ENCODE measurements around the gene PSMG4.

PSMG4 gene

GRCh38 chr6:3230256-3230882 is 28.4 kb upstream of the PSMG4 start:
- Histone ChIP-seq H3K36me3 (ENCODE audit: control insufficient read depth, insufficient read depth, low read length) (no peaks in the 10 kb centered on the region), H3K27ac (ENCODE audit: insufficient read depth, low read depth, low read length, poor library complexity, severe bottlenecking) (peak overlapping the region; percentile 93), H3K4me3 (ENCODE audit: insufficient read depth, low read depth, low read length) (peak overlapping the region; percentile 95), H3K4me1 (ENCODE audit: control insufficient read depth, insufficient read depth, low read length) (peaks cover 11% of the 10 kb centered on the region), H3K27me3 (ENCODE audit: control insufficient read depth, insufficient read depth, low read length, poor library complexity, severe bottlenecking) (peaks cover 10% of the 10 kb centered on the region), H3K9me3 (ENCODE audit: control insufficient read depth, low read length) (no peaks in the 10 kb centered on the region)
- WGBS, 2 experiments, result 42 to 47% methylated on average over 10 of the region's 11 CpGs

GRCh38 chr6:3230900-3231246 is 27.9 kb upstream of the PSMG4 start:
- H3K36me3 ChIP-seq (ENCODE audit: control insufficient read depth, insufficient read depth, low read length), result no peaks in the 10 kb centered on the region
- peak overlapping the region; percentile 85 for H3K27ac ChIP-seq (ENCODE audit: insufficient read depth, low read depth, low read length, poor library complexity, severe bottlenecking)
- peaks cover 10% of the 10 kb centered on the region for H3K27me3 ChIP-seq (ENCODE audit: control insufficient read depth, insufficient read depth, low read length, poor library complexity, severe bottlenecking)
- peak overlapping the region; percentile 95 for H3K4me3 ChIP-seq (ENCODE audit: insufficient read depth, low read depth, low read length)
- peaks cover 10% of the 10 kb centered on the region for H3K4me1 ChIP-seq (ENCODE audit: control insufficient read depth, insufficient read depth, low read length)
- H3K9me3 ChIP-seq (ENCODE audit: control insufficient read depth, low read length), result no peaks in the 10 kb centered on the region
- 0% methylated on average over 11 of the region's 11 CpGs for WGBS, 2 experiments

GRCh38 chr6:3231247-3232016 is 27.3 kb upstream of the PSMG4 start:
- 0 to 1% methylated on average over 47 of the region's 47 CpGs for WGBS, 2 experiments
- Histone ChIP-seq H3K27me3 (ENCODE audit: control insufficient read depth, insufficient read depth, low read length, poor library complexity, severe bottlenecking) (peaks cover 10% of the 10 kb centered on the region), H3K27ac (ENCODE audit: insufficient read depth, low read depth, low read length, poor library complexity, severe bottlenecking) (peak overlapping the region; percentile 85), H3K4me3 (ENCODE audit: insufficient read depth, low read depth, low read length) (peak overlapping the region; percentile 95), H3K9me3 (ENCODE audit: control insufficient read depth, low read length) (no peaks in the 10 kb centered on the region), H3K36me3 (ENCODE audit: control insufficient read depth, insufficient read depth, low read length) (no peaks in the 10 kb centered on the region), H3K4me1 (ENCODE audit: control insufficient read depth, insufficient read depth, low read length) (peaks cover 7% of the 10 kb centered on the region)

GRCh38 chr6:3232017-3232945 is 26.5 kb upstream of the PSMG4 start:
- no peaks in the 10 kb centered on the region for H3K36me3 ChIP-seq (ENCODE audit: control insufficient read depth, insufficient read depth, low read length)
- WGBS, 2 experiments, result 17 to 20% methylated on average over 22 to 23 of the region's 23 CpGs
- H3K4me3 ChIP-seq (ENCODE audit: insufficient read depth, low read depth, low read length), result peak overlapping the region; percentile 95
- H3K27me3 ChIP-seq (ENCODE audit: control insufficient read depth, insufficient read depth, low read length, poor library complexity, severe bottlenecking), result peaks cover 10% of the 10 kb centered on the region
- peaks cover 7% of the 10 kb centered on the region for H3K4me1 ChIP-seq (ENCODE audit: control insufficient read depth, insufficient read depth, low read length)
- H3K27ac ChIP-seq (ENCODE audit: insufficient read depth, low read depth, low read length, poor library complexity, severe bottlenecking), result peak overlapping the region; percentile 85
- H3K9me3 ChIP-seq (ENCODE audit: control insufficient read depth, low read length), result no peaks in the 10 kb centered on the region

GRCh38 chr6:3233321-3233720 is 25.4 kb upstream of the PSMG4 start:
- H3K4me1 ChIP-seq (ENCODE audit: control insufficient read depth, insufficient read depth, low read length), result peaks cover 7% of the 10 kb centered on the region
- no peaks in the 10 kb centered on the region for H3K36me3 ChIP-seq (ENCODE audit: control insufficient read depth, insufficient read depth, low read length)
- WGBS, 2 experiments, result 91% methylated on average over 3 of the region's 3 CpGs
- no peaks in the 10 kb centered on the region for H3K9me3 ChIP-seq (ENCODE audit: control insufficient read depth, low read length)
- no peak overlapping the region for H3K27ac ChIP-seq (ENCODE audit: insufficient read depth, low read depth, low read length, poor library complexity, severe bottlenecking)
- H3K4me3 ChIP-seq (ENCODE audit: insufficient read depth, low read depth, low read length), result no peak overlapping the region
- H3K27me3 ChIP-seq (ENCODE audit: control insufficient read depth, insufficient read depth, low read length, poor library complexity, severe bottlenecking), result peaks cover 10% of the 10 kb centered on the region

GRCh38 chr6:3233904-3234303 is 24.8 kb upstream of the PSMG4 start:
- no peaks in the 10 kb centered on the region for H3K9me3 ChIP-seq (ENCODE audit: control insufficient read depth, low read length)
- no peak overlapping the region for H3K4me3 ChIP-seq (ENCODE audit: insufficient read depth, low read depth, low read length)
- no peaks in the 10 kb centered on the region for H3K36me3 ChIP-seq (ENCODE audit: control insufficient read depth, insufficient read depth, low read length)
- 98% methylated on average over 3 of the region's 3 CpGs for WGBS, 2 experiments
- H3K27ac ChIP-seq (ENCODE audit: insufficient read depth, low read depth, low read length, poor library complexity, severe bottlenecking), result no peak overlapping the region
- peaks cover 7% of the 10 kb centered on the region for H3K4me1 ChIP-seq (ENCODE audit: control insufficient read depth, insufficient read depth, low read length)
- peaks cover 10% of the 10 kb centered on the region for H3K27me3 ChIP-seq (ENCODE audit: control insufficient read depth, insufficient read depth, low read length, poor library complexity, severe bottlenecking)

GRCh38 chr6:3235486-3235885 is 23.3 kb upstream of the PSMG4 start:
- peaks cover 5% of the 10 kb centered on the region for H3K4me1 ChIP-seq (ENCODE audit: control insufficient read depth, insufficient read depth, low read length)
- H3K4me3 ChIP-seq (ENCODE audit: insufficient read depth, low read depth, low read length), result no peak overlapping the region
- H3K9me3 ChIP-seq (ENCODE audit: control insufficient read depth, low read length), result no peaks in the 10 kb centered on the region
- H3K27ac ChIP-seq (ENCODE audit: insufficient read depth, low read depth, low read length, poor library complexity, severe bottlenecking), result no peak overlapping the region
- H3K27me3 ChIP-seq (ENCODE audit: control insufficient read depth, insufficient read depth, low read length, poor library complexity, severe bottlenecking), result peaks cover 2% of the 10 kb centered on the region
- WGBS, 2 experiments, result 92 to 93% methylated on average over 2 of the region's 2 CpGs
- no peaks in the 10 kb centered on the region for H3K36me3 ChIP-seq (ENCODE audit: control insufficient read depth, insufficient read depth, low read length)

GRCh38 chr6:3236005-3236404 is 22.7 kb upstream of the PSMG4 start:
- no peaks in the 10 kb centered on the region for H3K36me3 ChIP-seq (ENCODE audit: control insufficient read depth, insufficient read depth, low read length)
- H3K9me3 ChIP-seq (ENCODE audit: control insufficient read depth, low read length), result no peaks in the 10 kb centered on the region
- no peak overlapping the region for H3K27ac ChIP-seq (ENCODE audit: insufficient read depth, low read depth, low read length, poor library complexity, severe bottlenecking)
- no peak overlapping the region for H3K4me3 ChIP-seq (ENCODE audit: insufficient read depth, low read depth, low read length)
- no peaks in the 10 kb centered on the region for H3K4me1 ChIP-seq (ENCODE audit: control insufficient read depth, insufficient read depth, low read length)
- WGBS, 2 experiments, result 92 to 93% methylated on average over 3 of the region's 3 CpGs
- no peaks in the 10 kb centered on the region for H3K27me3 ChIP-seq (ENCODE audit: control insufficient read depth, insufficient read depth, low read length, poor library complexity, severe bottlenecking)

- WGBS, 2 experiments, result 92 to 94% methylated on average over 24 of the region's 24 CpGs
- H3K36me3 ChIP-seq (ENCODE audit: control insufficient read depth, insufficient read depth, low read length), result no peaks in the 10 kb centered on the region
Measured at GRCh38 chr6:3237761-3238662, 20.7 kb upstream of the PSMG4 start.

More at GRCh38 chr6:3237761-3238662, 20.7 kb upstream of the PSMG4 start:
- Histone ChIP-seq H3K9me3 (ENCODE audit: control insufficient read depth, low read length) (no peaks in the 10 kb centered on the region), H3K27ac (ENCODE audit: insufficient read depth, low read depth, low read length, poor library complexity, severe bottlenecking) (no peak overlapping the region), H3K4me1 (ENCODE audit: control insufficient read depth, insufficient read depth, low read length) (no peaks in the 10 kb centered on the region), H3K27me3 (ENCODE audit: control insufficient read depth, insufficient read depth, low read length, poor library complexity, severe bottlenecking) (no peaks in the 10 kb centered on the region), H3K4me3 (ENCODE audit: insufficient read depth, low read depth, low read length) (no peak overlapping the region)

Measured in ectodermal cell (in vitro differentiated cells).